Muscle layer of colon (tissue), 2 donors: Measurements from ENCODE around the gene SAMD11.

Source experiments
- H3K27ac ChIP-seq: one replicate; pipeline ENCODE4 v1.7.0; 2013; ENCODE audit warnings: low read depth, mild to moderate bottlenecking, low read length, moderate library complexity
- H3K27me3 ChIP-seq, 2 donors: one replicate each; pipeline ENCODE4 v1.7.0; 2013; ENCODE audit warnings: low read length in 2 of 2, mild to moderate bottlenecking in 2 of 2; ENCODE audit not compliant: insufficient read depth in 2 of 2, control insufficient read depth in 1 of 2
- H3K36me3 ChIP-seq: one replicate; pipeline ENCODE4 v1.7.0; 2013; ENCODE audit warnings: mild to moderate bottlenecking, low read length; ENCODE audit not compliant: insufficient read depth
- H3K4me1 ChIP-seq: one replicate; pipeline ENCODE4 v1.7.0; 2013; ENCODE audit warnings: mild to moderate bottlenecking, low read length; ENCODE audit not compliant: insufficient read depth
- H3K4me3 ChIP-seq, 2 donors: one replicate each; pipeline ENCODE4 v1.7.0; 2013; ENCODE audit warnings: low read length in 2 of 2, low read depth in 1 of 2, mild to moderate bottlenecking in 1 of 2, moderate library complexity in 1 of 2
- H3K9ac ChIP-seq: one replicate; pipeline ENCODE4 v1.7.0; 2013; ENCODE audit warnings: low read length
- H3K9me3 ChIP-seq: one replicate; pipeline ENCODE4 v1.7.0; 2013; ENCODE audit warnings: mild to moderate bottlenecking, low read length
- donor health status: abdominal sarcoma.
- donor health status: Adenocarcinoma of cecum.

SAMD11 gene

GRCh38 chr1:914131-914890, 9.4 kb upstream of the SAMD11 start:
- H3K36me3 ChIP-seq: no peaks in the 10 kb centered on the region
- peaks cover 5 to 38% of the 10 kb centered on the region in 2 donors for H3K27me3 ChIP-seq
- H3K27ac ChIP-seq: no peak overlapping the region

GRCh38 chr1:914891-915280, 8.8 kb upstream of the SAMD11 start:
- Histone ChIP-seq H3K9me3 (no peaks in the 10 kb centered on the region), H3K4me3 (no peak overlapping the region), H3K27ac (no peak overlapping the region), H3K36me3 (no peaks in the 10 kb centered on the region), H3K27me3 (peaks cover 5 to 43% of the 10 kb centered on the region in 2 donors), H3K9ac (no peak overlapping the region), H3K4me1 (no peaks in the 10 kb centered on the region)

More at GRCh38 chr1:914131-914890, 9.4 kb upstream of the SAMD11 start:
- no peaks in the 10 kb centered on the region for H3K4me1 ChIP-seq
- no peaks in the 10 kb centered on the region for H3K9me3 ChIP-seq
- H3K4me3 ChIP-seq: no peak overlapping the region
- H3K9ac ChIP-seq: no peak overlapping the region

GRCh38 chr1:915295-916172, 8.2 kb upstream of the SAMD11 start:
- Histone ChIP-seq H3K9ac (no peak overlapping the region), H3K9me3 (no peaks in the 10 kb centered on the region), H3K27me3 (peaks cover 5 to 44% of the 10 kb centered on the region in 2 donors), H3K36me3 (no peaks in the 10 kb centered on the region), H3K27ac (no peak overlapping the region), H3K4me3 (no peak overlapping the region), H3K4me1 (peaks cover 2% of the 10 kb centered on the region)

GRCh38 chr1:916173-917075, 7.3 kb upstream of the SAMD11 start:
- H3K4me1 ChIP-seq: peaks cover 11% of the 10 kb centered on the region
- no peak overlapping the region for H3K27ac ChIP-seq
- H3K9me3 ChIP-seq: no peaks in the 10 kb centered on the region
- H3K36me3 ChIP-seq: no peaks in the 10 kb centered on the region
- H3K9ac ChIP-seq: no peak overlapping the region
- H3K27me3 ChIP-seq: peaks cover 5 to 44% of the 10 kb centered on the region in 2 donors
- no peak overlapping the region for H3K4me3 ChIP-seq

GRCh38 chr1:917076-917459, 6.7 kb upstream of the SAMD11 start:
- no peaks in the 10 kb centered on the region for H3K9me3 ChIP-seq
- no peak overlapping the region for H3K27ac ChIP-seq
- H3K27me3 ChIP-seq: peaks cover 5 to 50% of the 10 kb centered on the region in 2 donors
- H3K4me1 ChIP-seq: peaks cover 17% of the 10 kb centered on the region
- H3K4me3 ChIP-seq: no peak overlapping the region
- H3K36me3 ChIP-seq: no peaks in the 10 kb centered on the region
- no peak overlapping the region for H3K9ac ChIP-seq

GRCh38 chr1:917466-918091, 6.1 kb upstream of the SAMD11 start:
- no peaks in the 10 kb centered on the region for H3K9me3 ChIP-seq
- H3K9ac ChIP-seq: no peak overlapping the region
- H3K4me1 ChIP-seq: peaks cover 17% of the 10 kb centered on the region
- H3K27me3 ChIP-seq: peaks cover 10 to 55% of the 10 kb centered on the region in 2 donors
- H3K27ac ChIP-seq: no peak overlapping the region
- no peak overlapping the region for H3K4me3 ChIP-seq
- no peaks in the 10 kb centered on the region for H3K36me3 ChIP-seq

- H3K9ac ChIP-seq: no peak overlapping the region
- no peaks in the 10 kb centered on the region for H3K36me3 ChIP-seq
- H3K27ac ChIP-seq: no peak overlapping the region
- no peaks in the 10 kb centered on the region for H3K9me3 ChIP-seq
- peaks cover 12 to 63% of the 10 kb centered on the region in 2 donors for H3K27me3 ChIP-seq
- H3K4me1 ChIP-seq: peaks cover 22% of the 10 kb centered on the region
- no peak overlapping the region for H3K4me3 ChIP-seq
Measured at GRCh38 chr1:918353-918752, 5.4 kb upstream of the SAMD11 start.

GRCh38 chr1:918843-919242, 4.9 kb upstream of the SAMD11 start:
- no peaks in the 10 kb centered on the region for H3K36me3 ChIP-seq
- peaks cover 12 to 63% of the 10 kb centered on the region in 2 donors for H3K27me3 ChIP-seq
- H3K4me3 ChIP-seq: no peak overlapping the region
- H3K9ac ChIP-seq: no peak overlapping the region
- no peak overlapping the region for H3K27ac ChIP-seq
- no peaks in the 10 kb centered on the region for H3K9me3 ChIP-seq
- H3K4me1 ChIP-seq: peaks cover 23% of the 10 kb centered on the region

- no peak overlapping the region for H3K27ac ChIP-seq
- H3K9ac ChIP-seq: no peak overlapping the region
- H3K36me3 ChIP-seq: no peaks in the 10 kb centered on the region
- H3K4me1 ChIP-seq: peaks cover 23% of the 10 kb centered on the region
- no peak overlapping the region for H3K4me3 ChIP-seq
- H3K27me3 ChIP-seq: peaks cover 12 to 58% of the 10 kb centered on the region in 2 donors
- no peaks in the 10 kb centered on the region for H3K9me3 ChIP-seq
Measured at GRCh38 chr1:919271-919872, 4.4 kb upstream of the SAMD11 start.

GRCh38 chr1:920010-920409, 3.7 kb upstream of the SAMD11 start:
- peaks cover 12 to 64% of the 10 kb centered on the region in 2 donors for H3K27me3 ChIP-seq
- no peaks in the 10 kb centered on the region for H3K36me3 ChIP-seq
- H3K9me3 ChIP-seq: no peaks in the 10 kb centered on the region
- H3K4me3 ChIP-seq: no peak overlapping the region
- peaks cover 23% of the 10 kb centered on the region for H3K4me1 ChIP-seq
- no peak overlapping the region for H3K9ac ChIP-seq
- no peak overlapping the region for H3K27ac ChIP-seq
